ENCODE data around the gene SPDYE16.
A peak's percentile ranks its signal among the peaks of the same experiment; 100 is the strongest.
"Not testable (repeated sequence)": the region's sequence is repeated elsewhere in the genome, so short reads cannot be mapped to it uniquely, and the experiment has no call there.

SPDYE16 gene, protein sequence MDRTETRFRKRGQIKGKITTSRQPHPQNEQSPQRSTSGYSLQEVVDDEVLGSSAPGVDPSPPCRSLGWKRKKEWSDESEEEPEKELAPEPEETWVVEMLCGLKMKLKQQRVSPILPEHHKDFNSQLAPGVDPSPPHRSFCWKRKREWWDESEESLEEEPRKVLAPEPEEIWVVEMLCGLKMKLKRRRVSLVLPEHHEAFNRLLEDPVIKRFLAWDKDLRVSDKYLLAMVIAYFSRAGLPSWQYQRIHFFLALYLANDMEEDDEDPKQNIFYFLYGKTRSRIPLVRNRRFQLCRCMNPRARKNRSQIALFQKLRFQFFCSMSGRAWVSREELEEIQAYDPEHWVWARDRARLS

DNA sequence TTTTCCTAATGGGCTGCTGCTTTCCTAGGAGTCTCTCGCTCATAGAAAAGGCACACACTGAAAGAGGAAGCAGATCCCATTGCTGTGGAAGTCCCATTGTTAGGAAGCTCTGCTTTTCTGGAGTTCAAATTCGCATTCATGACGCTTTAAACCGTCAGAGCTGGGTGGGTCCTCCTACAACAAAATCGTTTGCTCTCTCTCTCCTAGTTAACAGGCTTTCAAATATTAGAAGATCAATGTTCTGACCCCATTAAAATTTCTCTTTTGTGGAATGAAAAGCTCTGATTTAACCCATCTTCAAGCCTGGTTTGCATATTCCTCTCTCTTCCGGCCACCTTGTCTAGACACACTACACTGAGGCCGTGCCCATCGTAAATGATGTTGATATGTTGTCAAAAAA lies at the start of gene SPDYE16:
TSS of gene SPDYE16 (minus strand) at position 101 of the 400 bp plus-strand sequence. CDS start 1,838 bp downstream, outside the sequence.
- not testable (repeated sequence) for DNase-seq

DNA sequence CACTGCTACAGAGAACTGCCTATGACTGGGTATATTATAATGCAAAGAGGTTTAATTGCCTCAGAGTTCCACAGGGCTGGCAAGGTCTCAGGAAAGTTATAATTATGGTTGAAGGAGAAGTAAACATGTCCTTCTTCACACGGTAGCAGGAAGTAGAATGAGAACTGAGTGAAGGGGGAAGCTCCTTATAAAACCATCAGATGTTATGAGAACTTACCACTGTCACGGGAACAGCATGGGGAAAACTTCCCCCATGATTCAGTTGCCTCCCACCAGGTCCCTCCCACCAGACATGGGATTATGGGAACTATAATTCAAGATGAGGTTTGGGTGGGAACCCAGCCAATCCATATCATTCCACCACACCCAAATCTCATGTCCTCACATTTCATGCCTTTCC lies 49.6 kb upstream of the SPDYE16 start:
- not testable (repeated sequence) for DNase-seq

DNA sequence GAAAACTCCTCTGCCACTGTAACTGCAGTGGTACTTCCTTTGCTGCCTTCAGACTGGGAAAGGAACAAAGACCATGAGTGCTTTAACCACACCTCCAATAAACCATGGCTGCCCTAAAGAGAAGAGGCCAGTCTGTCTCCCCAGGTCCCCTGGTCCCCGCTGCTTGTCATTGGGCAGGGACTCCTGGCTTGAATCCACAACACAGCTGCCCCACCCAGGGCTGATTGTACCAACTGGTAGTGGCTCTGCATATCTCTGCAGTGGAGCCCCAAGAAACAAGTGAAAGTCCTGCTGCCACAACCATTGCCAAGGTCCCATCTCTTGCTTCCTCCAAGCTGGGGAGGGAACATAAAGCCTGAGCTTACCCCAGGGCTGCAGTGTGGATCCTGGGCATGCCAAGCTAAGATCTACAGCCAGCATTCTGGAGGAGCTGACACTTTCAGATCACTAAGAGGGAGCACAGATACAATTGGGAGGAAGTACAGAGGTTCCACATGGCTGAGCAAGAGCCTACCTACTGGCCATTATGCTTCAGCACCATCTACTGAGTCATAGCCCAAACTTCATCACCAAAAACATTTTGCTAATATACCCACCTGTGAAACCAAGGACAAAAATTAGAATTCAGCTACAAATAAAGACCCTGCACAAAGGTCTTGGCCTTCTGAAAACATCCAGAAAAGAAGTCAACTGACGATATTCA lies 48.7 kb upstream of the SPDYE16 start:
- not testable (repeated sequence) for DNase-seq

DNA sequence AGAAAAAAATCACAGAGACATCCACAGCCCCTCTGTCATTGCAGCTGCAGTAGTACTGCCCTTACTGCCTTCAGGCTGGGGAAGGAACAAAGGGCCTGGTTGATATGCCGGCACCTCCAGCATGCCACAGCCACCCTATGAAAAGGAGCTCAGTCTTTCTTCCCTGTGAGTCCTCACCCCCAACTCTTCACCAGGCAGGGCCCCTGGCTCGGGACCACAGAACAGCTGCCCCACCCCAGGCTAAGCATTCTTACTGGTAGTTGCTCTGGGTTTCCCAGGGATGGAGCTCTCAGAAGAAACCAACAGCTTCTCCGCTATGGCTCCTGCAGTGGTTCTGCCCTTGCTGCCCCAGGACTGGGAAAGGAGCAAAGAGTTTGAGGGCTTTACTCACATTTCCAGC lies 47.9 kb upstream of the SPDYE16 start:
- not testable (repeated sequence) for DNase-seq

DNA sequence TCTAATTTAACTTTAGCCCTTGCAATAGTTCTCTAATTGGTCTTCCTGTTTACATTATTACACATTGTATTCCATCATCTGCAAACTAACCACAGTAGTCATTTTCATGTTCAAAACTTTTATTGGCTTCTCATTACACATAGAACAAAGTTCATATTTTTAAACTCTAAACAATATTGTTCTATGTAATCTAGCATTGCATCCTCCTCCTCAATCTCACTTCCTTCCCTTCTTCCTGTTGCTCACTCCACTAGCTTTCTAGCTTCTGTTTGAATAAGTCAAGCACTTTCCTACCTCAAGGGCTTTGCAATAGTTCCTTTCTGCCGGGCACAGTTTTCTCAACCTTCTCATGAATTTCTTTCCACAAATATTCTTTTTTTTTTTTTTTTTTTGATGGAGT lies 45.5 kb upstream of the SPDYE16 start:
- not testable (repeated sequence) for DNase-seq

DNA sequence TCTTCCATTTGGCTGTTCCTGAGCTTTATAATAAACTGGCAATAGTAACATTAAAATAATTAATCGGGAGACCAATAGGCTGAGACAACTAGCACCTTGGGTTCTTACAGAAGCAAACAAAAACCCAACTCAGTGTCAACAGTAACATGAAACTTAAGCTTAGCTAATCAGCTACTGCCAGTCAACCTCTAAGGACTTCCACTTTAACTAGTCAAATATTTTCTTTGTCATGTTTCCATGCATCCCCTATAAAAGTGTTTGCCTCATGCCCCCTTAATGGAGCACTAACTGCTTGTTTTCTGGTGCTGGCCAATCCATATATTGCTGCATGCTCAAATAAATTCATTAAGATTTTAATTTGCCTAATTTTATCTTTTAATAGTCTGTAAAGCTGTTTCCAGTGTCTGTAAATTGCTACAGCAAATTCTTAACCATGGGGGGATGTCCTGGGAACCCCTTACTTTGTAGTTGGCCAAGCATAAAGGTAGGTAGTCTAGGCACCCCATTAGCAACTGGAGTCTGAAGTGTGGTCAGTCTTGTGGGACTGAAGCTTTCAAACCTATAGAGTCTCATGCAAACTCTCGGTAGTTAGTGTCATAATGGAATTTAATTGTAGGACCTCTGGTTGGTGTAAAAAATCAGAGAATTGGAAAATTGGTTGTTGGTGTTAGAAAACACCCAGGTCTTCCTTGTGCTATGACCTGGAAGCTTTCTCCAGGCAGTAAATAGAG lies 43.7 kb upstream of the SPDYE16 start:
- not testable (repeated sequence) for DNase-seq

DNA sequence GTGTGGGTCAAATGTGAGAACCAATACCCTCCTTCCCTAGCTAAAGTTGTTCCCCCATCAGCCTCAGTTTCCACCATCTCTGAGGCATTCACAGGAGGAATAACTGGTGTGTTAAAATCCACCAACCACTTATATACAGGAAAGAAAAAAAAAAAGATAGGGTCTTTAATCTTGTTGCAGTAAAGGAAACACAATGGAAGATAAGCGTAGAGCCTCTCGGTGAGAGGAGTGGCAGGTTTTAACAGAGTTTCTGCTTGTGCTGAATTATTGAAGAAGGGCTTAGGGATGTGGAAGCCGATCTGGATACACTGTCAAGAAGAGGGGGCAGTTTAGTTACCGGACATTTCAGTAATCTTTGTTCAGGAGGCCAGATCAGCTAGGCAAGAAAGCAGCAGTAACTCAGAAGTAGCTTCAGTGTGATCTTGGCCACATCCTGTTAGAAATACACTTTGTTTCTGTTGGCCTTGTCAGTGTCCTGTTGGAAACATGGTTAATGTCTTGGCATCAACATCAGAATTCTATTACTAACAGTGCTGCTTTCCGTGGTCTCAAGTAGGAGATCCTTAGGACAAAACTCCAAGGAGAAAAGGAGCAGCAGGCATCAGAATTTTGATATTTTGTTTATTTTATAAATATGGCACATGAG lies 40.7 kb upstream of the SPDYE16 start:
- DNase-seq = not testable (repeated sequence)

DNA sequence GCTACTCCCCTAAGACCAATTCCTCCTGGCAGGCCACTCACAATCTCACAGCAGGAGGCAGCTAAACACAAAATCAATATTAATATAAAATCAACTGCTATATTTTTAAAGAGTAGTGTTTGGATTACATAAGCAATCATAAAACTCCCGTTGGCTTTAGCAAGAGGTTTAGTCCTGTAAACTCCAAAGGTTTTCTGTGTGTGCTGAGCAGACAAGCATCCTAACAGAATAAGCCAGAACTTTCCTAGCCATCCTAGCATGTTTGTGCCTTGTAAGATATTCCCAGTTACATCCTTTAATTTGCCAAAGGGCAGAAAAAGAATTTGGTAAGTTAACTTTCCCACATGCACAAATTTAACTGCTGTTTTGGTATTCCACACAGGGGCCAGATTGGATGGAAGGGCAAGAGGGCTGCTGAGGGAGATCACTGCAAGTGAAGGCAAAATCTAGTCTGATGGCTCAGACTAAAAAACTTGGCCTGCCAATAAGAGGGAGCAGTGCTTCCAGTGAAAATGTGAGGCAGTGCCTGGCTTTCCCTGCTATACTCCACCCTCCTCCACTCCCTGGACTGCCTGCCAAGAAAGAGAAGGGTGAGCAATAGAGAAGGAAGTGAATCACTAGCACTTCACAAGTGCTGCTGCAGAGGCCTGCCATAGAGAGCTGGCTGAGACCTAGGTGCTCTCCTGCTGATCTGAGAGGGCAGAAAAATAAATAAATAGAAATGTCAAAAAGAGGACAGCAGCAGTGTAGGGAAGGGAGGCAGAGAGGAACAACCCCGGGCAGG lies 39.9 kb upstream of the SPDYE16 start:
- peak; percentile 71 for DNase-seq

DNA sequence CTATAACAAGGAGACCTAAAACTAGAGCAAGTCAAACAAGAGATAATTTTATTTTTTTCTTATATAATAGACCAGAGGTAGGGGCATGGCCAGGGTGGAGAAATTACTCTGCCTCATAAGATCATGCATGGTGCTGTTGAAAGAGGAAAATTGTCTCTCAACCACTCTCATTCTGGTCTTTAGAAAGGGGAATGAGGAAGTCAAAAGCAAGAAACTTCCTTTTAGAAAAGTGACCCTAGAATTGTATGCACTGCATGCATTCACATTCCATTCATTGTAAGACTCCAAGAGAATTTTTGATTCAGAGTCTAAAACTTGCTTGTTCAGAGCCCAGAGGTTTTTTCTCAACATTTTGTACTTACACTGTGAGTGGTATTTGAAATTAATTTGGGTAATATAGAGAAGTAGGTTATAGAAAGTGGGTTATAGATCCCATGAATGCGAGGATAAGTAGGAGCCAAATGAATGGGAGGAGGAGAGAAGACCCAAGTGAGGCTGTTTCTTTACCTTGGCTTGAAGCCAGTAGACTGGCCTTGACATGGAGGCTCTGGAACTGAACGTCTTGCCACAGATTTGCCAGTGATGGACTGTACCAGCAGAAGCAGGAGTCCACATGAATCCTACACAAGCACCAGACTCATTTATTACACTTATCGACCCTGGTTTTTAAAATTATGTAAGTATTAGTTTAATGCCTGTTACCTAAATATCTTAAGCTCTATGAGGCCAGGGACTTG lies 33.0 kb upstream of the SPDYE16 start:
- DNase-seq = not testable (repeated sequence)

DNA sequence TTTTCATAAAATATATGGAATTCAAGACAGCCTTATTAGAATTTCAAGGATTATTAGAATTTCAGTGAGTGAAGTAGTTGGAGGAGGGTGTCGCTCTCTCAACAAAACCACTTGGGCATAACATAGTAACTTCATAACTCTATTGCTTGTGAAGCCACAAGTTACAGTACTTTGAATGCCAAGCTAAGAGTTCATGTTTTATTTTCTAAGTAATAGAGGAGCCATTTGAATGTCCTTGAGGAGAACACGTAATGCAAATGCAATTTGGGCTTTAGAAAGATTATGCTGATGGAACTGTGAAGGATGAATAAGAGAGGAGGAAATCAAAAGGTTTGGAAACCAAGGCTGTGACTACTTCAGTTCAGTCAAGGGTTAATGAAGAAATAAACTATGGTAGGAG lies 32.3 kb upstream of the SPDYE16 start:
- DNase-seq = not testable (repeated sequence)

DNA sequence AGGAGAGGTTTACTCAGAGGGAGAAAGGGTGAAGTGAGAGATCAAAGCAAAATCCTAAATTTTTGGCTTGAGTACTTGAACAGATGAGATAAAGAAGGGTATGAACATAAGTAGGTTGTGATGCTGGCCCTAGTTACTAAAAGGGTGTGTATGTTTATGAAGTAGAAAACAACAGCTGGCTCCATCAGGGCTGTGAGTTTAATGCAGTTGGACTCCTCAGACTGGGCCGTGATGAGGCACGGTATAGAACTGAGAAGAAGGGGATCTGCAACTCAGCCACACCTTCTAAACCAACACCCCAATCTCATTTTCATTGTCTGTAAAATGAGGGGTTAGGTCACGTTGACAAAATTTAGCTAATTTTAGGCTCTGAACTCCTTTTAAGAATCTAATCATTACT lies 29.2 kb upstream of the SPDYE16 start:
- not testable (repeated sequence) for DNase-seq

DNA sequence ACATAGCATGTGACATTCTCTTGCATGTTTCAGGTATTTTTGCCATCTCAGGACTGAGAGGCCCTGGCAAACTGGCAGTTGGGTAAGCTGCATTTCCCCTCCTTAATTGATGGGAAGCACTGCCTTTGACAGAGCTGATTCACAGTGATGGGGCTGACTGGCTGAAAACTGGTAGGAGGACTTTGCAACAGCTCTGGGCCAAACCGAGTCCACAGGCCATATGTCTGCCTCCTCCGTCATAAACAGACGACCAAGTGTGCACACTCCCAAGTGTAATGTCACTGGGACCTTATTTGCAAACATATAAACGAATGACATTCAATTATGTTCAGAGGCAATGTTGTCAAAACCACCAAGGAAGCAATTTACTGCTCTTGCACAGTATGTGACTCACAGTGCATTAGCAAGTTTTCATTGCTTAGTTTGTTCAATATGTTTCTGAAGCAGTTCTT lies 27.3 kb upstream of the SPDYE16 start:
- DNase-seq = peak; percentile 9

DNA sequence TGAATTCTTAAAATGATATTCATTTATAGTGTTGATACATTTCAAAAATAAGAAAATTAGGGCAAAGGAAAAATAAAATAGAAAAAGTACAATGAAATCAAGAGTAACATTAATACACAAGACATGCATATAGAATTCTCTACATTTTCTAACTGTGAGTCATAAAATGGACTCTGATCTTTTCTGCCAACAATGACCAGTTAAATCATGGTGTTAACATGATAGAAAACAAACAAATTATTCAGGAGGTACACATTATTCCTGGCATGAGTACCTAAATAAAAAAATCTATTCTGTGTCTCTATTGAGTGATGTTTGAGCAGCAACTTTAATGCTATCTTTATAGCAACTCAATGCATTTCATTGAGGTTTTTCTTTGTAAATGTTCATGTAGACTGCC lies 25.6 kb upstream of the SPDYE16 start:
- DNase-seq = not testable (repeated sequence)

DNA sequence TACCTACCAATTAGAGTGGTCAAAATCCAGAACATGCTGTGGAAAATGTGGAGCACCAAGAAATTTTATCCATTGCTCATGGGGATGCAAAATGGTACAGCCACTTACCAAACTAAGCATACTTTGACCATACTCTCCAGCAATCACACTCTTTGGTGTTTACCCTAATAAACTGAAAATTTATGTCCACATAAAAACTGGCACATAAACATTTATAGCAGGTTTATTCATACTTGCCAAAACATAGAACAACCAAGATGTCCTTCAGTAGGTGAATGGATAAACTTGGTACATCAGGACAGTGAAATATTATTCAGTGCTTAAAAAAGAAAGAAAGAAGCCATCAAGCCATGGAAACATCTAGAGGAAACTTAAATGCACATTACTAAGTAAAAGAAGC lies 24.7 kb upstream of the SPDYE16 start:
- not testable (repeated sequence) for DNase-seq

DNA sequence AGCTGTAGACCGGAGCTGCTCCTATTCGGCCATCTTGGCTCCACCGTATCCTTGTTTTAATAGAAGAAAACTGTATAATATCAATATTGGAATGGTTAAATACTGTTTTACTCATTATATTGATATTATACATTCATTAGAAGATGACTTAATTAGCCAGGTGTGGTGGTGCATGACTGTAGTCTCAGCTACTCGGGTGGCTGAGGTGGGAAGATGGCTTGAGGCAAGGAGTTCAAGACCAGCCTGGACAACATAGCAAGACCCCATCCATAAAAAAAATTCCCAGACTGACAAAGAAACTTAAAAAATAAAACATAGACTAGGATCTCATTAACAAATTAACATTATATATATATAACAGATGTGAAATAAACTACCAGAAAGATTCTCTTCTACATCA lies 24.2 kb upstream of the SPDYE16 start:
- DNase-seq = not testable (repeated sequence)

DNA sequence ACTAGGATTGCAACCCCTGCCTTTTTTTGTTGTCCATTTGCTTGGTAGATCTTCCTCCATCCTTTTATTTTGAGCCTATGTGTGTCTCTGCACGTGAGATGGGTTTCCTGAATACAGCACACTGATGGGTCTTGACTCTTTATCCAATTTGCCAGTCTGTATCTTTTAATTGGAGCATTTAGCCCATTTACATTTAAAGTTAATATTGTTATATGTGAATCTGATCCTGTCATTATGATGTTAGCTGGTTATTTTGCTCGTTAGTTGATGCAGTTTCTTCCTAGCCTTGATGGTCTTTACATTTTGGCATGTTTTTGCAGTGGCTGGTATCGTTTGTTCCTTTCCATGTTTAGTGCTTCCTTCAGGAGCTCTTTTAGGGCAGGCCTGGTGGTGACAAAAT lies 21.9 kb upstream of the SPDYE16 start:
- not testable (repeated sequence) for DNase-seq

DNA sequence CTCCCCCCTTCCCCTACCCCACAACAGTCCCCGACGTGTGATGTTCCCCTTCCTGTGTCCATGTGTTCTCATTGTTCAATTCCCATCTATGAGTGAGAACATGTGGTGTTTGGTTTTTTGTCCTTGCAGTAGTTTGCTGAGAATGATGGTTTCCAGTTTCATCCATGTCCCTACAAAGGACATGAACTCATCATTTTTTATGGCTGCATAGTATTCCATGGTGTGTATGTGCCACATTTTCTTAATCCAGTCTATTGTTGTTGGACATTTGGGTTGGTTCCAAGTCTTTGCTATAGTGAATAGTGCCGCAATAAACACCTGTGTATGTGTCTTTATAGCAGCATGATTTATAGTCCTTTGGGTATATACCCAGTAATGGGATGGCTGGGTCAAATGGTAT lies 18.2 kb upstream of the SPDYE16 start:
- DNase-seq = not testable (repeated sequence)

DNA sequence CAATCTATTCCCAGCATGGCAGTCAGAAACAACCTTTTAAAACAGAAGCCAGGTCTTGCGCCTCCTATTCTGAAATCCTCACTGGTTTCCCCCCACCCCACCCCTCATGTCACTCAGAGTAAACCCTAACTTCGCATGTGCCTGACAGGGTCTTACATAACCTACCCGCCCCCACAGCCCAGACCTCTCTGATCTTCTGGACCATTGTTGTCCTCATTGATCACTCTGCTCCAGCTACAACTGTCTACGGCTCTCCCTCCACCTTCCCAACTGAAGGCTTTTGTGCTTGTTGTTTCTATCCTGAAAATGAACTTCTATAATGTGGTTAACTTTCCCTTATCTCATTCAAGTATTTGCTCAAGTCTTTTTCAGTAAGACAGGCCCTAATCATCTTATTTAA lies 17.1 kb upstream of the SPDYE16 start:
- DNase-seq = not testable (repeated sequence)

DNA sequence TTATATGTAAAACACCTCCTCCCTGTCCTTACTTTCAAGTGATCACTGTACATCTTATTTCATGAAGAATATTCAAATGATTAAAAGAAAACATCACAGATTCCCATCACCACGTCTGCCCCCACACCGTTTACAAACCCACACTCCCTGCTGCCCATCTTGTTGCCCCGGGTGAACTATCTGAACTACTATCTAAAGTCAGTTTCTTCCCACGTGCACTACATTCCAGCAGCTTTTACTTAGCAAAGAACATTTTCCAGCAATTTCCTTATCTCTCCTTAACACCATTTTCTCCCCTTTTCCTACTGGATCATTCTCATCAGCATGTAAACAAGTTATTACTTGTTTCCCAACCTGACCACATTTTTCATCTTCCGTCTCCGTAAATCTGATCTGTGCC lies 16.6 kb upstream of the SPDYE16 start:
- not testable (repeated sequence) for DNase-seq

DNA sequence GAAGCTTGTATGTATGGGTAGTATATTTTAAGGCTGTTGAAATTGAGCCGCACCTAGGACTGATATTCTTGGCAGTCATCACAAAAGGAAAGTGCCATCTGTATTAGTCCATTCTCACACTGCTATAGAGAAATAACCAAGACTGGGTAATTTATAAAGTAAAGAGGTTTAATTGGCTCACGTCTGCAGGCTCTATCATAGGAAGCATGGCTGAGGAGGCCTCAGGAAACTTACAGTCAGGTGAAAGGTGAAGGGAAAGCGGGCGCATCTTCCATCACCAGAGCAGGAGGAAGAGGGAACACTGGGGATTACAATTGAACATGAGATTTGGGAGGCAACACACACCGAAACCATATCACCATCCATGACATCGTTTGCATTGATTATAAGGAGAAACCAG lies 8.9 kb upstream of the SPDYE16 start:
- DNase-seq = not testable (repeated sequence)

DNA sequence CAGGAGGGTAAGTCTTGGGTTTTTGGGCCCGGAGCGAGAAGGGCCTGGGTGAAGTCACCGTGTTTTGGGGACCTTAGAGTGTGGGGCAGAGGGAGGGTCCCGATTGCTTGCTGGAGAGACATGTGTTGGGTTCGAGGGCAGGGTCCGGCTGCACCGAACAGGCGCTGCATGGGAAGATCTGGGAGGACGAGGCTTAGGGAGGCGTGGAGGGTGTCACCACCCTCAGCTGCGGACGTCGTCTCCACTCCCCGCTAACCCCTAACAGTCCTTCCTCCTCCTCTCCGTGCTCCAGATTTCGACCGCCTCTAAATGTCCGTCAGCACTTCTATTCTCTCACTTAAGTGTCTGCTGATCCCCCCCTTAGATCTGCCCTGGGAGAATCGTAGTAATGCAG lies 6.8 kb upstream of the SPDYE16 start:
- not testable (repeated sequence) for DNase-seq

Data from T1000 (cell line).